ENCODE measurements around the gene DGLUCY. TPM values are rescaled to one million over a fixed set of nuclear protein-coding genes. Genes with fewer than 3 reads are reported as not detected.
A peak's percentile ranks its signal among the peaks of the same experiment; 100 is the strongest.
"Not testable (repeated sequence)": the region's sequence is repeated elsewhere in the genome, so short reads cannot be mapped to it uniquely, and the experiment has no call there.

Gene DGLUCY, protein sequence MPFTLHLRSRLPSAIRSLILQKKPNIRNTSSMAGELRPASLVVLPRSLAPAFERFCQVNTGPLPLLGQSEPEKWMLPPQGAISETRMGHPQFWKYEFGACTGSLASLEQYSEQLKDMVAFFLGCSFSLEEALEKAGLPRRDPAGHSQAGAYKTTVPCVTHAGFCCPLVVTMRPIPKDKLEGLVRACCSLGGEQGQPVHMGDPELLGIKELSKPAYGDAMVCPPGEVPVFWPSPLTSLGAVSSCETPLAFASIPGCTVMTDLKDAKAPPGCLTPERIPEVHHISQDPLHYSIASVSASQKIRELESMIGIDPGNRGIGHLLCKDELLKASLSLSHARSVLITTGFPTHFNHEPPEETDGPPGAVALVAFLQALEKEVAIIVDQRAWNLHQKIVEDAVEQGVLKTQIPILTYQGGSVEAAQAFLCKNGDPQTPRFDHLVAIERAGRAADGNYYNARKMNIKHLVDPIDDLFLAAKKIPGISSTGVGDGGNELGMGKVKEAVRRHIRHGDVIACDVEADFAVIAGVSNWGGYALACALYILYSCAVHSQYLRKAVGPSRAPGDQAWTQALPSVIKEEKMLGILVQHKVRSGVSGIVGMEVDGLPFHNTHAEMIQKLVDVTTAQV
- total RNA-seq, result 20.1 TPM

DNA sequence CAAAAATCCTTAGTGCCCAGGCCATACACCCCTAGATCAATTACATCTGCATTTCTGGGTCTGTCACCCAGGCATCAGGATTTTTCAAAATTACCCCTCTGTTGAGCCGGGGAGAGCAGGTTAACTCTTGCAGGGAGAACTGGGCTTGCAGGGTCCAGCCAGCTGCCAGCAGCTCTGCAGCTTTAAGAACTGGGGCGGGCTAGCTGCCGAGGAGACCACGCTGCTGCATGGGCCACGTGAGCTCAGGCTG lies at the start of gene DGLUCY:
Gene DGLUCY (plus strand): TSS at position 245 of the 250 bp plus-strand sequence. CDS start 46,222 bp downstream, outside the sequence.
- no peak for DNase-seq

DNA sequence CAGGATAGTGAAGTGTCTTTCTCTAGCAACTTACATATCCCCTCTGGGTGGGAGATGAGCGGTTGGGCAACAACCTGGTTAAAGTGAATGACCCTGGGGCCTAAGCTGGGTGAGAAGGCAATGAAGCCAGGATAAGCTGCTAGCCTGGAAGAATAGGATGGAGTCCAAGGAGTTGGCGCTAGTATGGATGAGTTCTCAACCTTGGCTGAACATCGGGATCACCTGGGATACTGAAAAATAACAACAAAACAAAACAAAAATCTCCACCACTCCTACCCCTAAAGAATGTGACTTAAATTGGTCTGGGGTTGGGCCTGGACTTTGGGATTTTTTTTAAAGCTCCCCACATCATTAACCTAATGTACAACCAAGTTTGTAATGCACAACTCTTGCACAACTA lies 48.6 kb upstream of the DGLUCY start:
- no peak for DNase-seq

DNA sequence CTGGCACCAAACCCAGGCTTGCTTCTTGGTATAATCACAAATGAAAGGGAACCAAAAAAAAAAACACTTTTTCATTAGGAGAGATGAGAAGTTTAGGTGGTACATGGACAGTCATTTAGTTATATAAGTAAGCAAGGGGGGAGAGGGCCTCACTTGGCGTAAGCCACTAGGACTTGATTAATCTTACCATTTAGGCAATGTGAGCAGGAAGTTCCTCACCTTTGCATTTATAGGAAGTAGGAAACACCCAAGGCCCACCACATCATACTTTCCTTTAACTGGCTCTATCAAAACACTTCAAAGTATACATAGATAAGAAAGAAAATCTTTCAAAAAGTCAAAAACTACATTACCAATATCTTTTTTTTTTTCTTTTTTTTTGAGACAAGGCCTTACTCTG lies 46.7 kb upstream of the DGLUCY start:
- DNase-seq, result no peak

DNA sequence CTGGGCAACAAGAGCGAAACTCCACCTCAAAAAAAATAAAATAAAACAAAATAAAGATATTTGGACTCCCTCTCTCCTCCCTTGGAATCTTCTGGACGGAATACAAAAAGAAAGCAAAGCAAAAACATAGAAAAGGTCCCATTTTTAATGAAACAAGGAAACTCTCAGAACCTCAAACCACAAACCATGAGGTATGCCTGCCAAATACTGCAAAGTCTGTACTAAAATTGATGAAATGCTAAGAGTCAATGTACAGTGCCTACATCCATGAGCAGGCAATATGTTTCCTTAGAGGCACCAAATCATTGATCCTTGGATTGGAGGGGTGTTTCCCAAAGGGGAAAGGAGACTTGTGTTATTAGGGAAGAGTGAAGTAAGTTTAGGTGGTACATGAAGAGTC lies 45.2 kb upstream of the DGLUCY start:
- DNase-seq, result no peak

DNA sequence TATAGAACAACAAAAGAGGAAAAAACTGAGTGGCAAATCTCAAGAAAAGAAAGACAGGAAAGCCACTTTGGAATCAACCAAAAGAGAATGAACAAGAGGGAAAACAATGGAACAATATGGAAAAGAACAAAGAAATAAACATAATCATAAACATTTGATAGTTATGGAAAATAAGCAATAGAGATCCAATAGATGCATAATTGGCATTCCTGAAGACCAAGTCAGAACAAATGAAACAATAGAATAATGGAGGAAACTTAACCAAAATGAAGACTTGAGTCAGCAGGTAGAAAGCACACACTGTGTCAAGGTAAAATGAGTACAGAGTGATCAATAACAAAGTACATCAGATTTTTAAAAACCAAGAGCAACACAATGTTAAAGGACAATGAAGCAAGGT lies 43.3 kb upstream of the DGLUCY start:
- no peak for DNase-seq

DNA sequence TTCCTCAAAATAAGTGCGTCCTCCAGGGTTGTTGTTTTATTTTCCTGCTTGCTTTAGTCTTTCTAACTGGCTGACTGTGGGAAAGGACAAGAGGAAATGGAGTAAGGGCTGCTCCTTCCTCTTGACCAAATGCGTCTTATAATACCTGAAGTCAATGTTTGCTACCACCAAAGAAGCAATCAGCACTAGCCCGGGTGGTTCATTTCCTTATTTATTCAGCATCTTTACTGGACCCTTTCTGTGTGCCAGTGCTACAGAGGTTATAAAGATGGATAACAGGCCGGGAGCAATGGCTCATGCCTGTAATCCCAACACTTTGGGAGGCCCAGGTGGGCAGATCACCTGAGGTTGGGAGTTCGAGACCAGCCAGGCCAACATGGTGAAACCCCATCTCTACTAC lies 38.3 kb upstream of the DGLUCY start:
- no peak for DNase-seq

DNA sequence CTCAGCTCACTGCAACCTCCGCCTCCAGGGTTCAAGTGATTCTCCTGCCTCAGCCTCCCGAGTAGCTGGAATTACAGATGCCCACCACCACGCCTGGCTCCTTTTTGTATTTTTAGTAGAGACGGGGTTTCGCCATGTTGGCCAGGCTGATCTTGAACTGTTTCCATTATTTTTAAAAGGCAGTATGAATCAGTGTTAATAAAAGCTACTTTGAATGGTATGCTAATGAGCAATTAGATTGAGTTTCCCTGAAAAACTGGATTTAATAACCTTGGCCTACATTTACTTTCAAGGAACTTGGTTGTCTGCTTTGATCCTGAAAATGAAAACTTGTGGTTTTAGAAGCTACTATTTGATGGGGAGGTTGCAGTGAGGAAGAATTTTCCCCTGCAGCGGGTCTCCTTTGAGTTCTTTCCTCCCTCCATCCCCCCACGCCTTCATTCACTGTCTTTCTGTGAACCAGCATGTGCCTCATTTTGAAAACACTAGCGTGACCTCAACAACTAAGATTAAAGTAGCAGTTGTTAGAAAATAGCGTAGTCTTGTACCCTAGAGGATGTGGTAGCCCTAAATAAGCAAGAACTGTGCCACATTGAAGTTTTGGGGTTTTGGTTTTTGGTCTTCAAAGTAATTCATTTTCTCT lies 35.7 kb upstream of the DGLUCY start:
- DNase-seq, result no peak

DNA sequence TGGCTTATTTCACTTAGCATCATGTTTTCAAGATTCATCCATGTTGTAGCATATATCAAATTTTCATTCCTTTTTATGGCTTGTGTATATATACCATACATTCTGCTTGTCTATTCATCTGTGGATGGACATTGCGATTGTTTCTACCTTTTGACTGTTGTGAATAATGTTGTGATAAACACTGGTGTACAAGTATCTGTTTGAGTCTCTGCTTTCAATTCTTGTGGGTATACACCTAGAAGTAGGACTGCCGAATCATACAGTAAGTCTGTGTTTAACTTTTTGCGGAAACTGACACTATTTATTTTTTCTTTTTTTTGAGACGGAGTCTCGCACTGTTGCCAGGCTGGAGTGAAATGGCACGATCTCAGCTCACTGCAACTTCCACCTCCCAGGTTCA lies 33.8 kb upstream of the DGLUCY start:
- no peak for DNase-seq

DNA sequence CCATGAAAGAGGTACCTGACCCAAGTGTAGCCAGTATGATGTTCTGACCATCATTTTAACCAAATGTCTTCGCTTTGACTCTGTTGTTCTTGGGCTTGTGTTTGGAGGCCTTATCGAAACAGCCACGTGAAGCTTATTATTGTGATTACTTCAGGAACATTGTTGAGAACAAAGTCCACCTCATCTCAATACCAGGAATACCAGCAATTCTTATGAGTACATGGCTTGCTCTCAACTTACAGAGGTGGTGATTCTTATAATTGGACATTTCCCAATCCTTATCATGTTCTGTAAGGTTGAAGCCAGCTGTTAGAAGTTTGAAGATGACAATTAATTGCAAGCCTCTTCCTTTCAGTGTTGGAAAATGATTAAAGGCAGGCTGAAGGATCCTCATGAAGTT lies 31.6 kb upstream of the DGLUCY start:
- DNase-seq, result no peak

DNA sequence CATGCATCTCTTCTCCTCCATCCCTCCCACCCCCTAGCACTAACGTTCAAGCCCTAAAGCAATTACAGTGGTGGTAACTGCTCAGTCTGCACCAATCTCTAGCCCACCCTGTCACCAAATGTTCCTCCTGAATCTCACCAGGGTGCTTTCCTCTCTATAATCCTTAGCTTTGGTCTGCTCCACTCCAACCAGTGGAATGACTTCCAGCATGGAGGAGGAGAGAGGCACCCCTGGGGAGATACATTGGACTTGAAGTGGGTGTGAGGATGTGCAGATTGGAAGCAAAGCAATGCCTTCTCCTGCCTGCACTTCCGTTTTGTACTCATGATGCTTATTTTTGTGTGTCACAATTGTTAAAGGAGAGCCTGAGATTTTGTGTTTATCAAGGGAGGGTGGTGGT lies 29.4 kb upstream of the DGLUCY start:
- DNase-seq, result no peak

DNA sequence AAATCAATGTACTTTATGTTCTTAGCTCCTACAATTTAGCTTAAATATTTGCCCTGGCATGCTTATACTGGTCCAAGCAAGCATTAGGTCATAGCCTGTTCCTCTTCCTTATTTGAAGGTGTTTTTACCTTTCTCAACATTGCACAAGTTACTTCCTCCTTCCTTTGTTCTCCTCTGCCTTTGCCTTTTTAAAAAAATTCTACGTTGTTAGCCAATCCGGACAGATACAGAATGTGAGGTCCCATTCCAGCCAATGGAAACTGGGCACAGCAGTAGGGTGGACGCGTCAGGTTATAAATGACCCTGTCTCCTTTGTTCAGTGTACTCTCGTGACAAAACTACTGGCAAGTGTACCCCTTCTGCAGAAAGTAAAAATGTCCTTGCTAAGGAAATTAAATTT lies 26.4 kb upstream of the DGLUCY start:
- not testable (repeated sequence) for DNase-seq

DNA sequence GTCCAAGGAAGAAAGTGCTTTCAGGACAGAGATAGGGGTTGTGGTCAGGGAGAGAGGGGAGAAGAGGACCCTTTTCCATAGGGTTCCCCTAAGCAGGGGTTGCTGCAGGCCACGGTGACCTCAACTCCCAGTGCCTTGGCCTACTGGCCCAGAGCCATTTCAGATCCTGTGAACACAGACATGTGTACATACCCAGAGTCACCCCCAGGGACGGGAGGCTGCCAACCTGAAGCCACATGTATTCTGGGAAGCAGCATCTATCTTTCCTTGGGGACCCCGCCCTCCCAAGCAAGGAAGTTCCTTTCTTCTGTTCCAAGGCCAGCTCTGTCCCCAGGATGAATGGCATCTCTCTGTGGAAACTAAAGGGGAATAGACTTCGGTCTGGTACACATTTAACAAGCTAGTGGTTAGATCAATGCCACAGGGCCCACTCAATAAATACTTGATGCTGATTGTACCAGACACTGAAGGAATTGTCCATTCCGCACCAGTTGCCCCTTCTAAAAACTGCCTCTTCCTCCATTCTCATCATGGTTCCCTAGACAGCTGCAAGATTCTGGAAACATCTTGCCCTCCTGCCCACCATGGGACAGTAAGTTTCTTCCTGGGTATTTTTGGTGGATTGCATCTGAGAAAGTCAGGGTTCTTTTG lies 25.2 kb upstream of the DGLUCY start:
- DNase-seq, result no peak

DNA sequence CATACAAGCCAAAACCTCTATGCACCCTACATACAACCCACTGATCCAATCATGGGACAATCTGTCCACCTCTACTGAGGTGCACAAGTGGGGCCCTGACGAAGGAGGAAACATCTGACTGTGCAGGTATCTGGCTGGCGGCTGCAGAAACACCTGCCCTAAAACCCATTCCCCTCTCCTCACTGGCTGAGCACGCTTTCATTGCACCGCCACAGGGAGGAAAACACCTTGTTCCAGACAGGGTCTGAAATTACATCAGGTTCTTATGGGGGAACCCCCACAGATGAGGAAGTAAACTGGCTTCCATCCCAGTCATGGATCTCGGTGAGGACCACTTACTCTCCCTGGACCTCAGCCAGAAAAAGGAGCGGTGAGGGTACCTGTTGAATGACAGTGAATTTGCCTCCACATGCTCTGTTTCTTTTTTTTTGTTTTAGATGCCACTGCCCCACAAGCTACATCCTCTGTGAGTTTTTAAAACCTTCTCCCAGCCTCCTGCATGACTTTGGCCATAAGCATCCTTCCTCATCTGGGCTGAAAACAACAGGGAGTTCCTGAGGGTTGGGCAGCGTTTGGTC lies 23.8 kb upstream of the DGLUCY start:
- DNase-seq, result no peak

DNA sequence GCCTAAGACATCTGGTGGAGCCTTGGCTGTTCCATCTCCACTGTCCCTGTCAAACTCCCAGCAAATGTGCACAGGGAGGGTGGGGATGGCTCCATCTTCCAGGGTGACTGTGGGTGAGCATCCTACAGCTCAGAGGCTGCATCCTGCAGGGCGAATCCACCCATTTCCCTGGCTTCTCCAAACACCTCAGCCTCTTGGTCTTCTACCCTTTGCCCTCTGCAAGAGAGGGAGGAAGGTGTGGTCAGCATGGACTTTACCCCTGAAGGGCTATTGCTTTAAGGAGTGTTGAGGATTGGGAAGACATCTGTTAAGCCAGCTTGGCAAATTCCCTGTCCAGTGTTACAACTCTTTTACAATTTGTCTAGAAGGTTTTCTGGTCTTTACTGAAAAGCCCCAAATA lies 23.1 kb upstream of the DGLUCY start:
- DNase-seq, result no peak

DNA sequence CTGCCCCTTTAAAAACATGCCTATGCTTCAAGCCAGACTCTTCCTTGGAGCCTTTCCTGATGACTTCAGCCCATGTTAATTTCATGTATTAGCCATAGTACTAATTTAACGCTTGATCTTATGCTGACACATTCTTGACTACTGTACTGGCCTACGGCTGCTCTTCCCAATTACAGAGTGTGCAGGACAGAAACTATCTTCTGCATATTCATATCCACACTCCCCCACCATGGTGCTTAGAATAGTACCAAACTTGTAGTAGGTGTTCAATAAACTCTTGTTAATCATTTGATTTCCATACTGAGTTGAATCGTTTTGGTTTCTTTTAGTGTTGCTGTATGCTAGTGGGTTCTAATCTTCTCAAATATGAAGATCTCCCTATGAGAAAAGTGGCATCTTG lies 21.8 kb upstream of the DGLUCY start:
- DNase-seq, result no peak

DNA sequence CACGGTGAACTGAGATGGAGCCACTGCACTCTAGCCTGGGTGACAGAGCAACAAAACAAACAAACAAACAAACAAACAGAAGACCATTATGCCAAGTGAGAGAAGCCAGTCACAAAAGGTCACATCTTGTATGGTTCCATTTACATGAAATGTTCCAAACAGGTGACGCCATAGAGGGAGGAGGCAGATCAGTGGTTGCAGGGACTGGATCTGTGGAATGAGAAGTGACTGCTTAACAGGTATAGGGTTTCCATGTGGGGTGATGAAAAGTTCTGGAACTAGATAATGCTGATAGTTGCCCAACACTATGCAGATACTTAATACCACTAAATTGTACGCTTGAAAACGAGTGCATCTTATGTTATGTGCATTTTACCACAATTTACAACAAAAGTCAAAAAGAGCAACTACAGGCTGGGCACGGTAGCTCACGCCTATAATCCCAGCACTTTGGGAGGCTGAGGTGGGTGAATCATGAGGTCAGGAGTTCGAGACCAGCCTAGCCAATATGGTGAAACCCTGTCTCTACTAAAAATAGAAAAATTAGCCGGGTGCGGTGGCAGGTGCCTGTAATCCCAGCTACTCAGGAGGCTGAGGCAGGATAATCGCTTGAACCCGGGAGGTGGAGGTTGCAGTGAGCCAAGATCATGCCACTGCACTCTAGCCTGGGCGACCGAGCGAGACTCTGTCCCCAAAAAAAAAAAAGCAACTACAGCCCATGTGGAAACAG lies 20.0 kb upstream of the DGLUCY start:
- not testable (repeated sequence) for DNase-seq

DNA sequence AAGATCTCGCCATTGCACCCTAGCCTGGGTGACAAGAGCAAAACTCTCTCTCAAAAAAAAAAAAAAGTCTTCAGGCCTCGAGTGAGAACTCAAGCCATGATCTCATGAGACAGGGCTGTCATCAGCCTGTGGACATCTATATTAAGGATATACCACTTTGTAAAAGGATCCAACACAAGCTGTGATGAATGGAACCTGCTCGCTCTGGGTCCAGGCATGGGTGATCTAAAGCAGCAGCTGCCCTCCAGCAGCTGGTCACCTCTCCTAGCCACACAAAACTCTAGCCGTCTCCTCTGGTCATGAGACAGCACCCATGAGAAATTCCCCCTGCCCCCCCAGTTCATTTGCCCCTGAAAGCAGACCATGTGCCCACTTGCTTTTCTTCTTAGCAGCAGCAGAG lies 19.1 kb upstream of the DGLUCY start:
- DNase-seq, result no peak

DNA sequence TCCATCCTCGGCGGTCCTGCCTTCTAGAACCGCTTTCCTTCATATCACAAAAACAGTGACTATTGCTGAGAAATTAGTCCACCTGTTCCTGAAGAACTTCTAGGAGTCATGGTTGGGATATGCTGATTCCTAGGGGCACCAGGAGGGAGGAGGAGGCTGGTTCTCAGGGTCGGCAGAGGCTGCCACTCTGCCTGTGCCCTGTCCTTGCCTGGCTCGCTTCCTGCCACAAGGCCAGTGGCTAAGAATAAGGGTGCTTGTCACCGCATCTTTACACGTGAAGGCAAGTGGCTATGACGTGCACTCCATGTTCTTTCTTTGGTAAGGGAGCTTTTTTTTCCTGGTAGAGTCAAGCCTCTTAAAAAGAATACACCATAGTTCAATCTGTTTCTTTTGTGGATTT lies 18.7 kb upstream of the DGLUCY start:
- no peak for DNase-seq

DNA sequence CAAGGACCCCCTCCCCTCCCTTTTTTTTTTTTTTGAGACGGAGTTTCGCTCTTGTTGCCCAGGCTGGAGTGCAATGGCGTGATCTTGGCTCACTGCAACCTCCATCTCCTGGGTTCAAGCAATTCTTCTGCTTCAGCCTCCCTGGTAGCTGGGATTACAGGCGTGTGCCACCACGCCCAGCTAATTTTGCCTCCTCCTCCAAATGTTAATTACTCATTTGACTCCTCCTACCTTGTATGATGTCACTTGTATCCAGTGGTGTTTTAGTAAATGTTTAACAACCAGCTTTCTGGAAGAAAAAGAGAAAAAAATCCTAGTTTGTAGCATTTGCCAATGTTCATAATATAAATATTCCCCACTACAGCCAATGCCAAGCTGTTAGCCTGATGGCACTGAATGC lies 16.2 kb upstream of the DGLUCY start:
- DNase-seq, result not testable (repeated sequence)

DNA sequence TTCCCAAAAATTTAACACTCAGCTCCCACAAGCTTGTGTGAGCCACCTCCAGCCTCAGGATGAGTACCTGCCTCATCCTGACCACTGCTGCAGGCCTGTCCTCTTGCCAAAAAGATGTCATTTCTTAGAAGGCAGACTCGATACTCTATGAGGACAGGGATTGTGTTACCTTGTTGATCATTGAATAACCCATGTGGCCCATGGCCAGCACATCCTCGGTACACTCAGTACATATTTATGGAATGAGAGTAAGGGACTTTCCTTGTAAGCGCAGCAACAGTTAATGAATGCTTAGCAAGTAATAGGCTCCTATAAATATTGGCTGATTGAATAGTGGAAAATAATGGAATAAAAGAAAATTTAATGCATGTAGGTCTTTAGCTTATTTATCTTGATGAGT lies 15.3 kb upstream of the DGLUCY start:
- no peak for DNase-seq

DNA sequence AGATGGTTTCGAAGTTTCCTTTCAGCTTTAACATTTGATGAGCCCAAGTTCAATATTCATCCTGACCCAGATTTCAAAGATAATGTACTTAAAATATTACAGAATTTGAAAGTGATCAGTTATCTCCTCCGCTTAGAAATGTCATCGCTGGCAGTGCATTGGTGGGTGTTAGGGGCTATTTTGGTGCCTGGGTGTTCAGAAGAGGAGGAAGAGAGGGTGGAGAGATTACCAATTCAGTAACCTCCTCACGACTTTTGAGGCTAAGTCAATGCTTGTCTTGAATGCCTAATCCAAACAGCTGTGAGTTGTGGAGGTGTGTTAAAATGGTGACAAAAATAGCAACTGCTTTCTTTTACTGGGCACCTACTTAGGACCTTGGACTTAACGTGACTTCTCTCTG lies 13.8 kb upstream of the DGLUCY start:
- DNase-seq, result no peak

DNA sequence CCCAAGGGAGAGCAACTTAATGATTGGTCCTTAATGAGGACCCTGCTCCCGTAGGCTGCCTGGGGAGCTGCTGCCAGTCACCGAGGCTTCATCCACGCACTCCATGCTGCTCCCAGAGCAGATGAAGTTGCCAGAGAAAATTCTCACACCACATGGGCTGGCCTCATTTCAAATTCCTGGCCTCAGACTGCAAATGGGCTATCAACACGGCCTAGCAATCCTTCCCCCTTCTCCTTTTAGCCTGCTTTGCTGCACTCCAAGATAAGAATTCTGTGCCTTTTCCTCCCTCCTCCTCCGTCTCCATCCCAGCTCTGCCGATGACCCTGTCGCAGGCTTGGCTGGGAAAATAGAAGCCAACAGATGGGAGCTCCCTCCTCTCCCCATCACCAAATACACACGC lies 10.8 kb upstream of the DGLUCY start:
- DNase-seq, result peak; percentile 37

All from occipital lobe (tissue), 2 donors.